ENCODE measurements around the gene RAP1A.

Gene RAP1A

DNA sequence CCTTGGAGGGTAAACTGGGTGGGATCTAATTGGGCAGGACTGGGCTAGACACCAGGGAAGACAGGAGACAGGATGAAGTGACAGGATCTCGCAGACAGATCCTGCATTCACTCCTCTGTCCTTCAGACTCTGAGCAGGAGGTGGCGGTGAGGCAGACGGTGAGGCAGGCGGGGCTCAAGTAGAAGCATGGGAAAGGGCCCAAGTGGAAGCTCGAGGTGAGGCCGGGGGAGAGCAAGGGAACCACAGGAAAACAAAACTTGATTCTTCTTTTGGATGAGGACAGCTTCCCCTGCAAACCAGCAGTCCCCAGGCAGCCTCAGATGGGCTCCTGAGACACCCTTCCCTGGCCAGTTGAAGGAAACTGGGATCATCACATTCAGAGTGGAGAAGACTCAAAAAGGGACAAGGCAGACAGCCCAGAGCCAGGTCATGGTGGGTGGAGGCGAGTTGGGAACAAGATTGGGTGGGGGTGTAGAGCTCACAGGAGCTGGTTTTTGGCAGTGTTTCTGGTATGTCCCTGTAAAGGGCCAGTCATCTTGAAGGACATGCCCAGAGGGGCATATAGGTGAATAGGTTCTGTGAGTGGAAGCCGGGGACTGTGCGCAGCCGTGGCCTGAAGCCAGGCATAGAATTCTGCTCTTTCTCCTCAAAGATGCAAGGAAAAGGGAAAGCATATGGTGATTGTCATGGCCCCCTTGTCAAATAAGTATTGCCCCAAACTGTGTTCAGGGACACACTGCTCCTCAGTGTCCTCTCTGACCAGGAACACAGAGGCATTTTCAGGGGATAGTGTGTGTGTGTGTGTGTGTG is 101.6 kb downstream of the RAP1A start:
- DNase-seq, result no peak

DNA sequence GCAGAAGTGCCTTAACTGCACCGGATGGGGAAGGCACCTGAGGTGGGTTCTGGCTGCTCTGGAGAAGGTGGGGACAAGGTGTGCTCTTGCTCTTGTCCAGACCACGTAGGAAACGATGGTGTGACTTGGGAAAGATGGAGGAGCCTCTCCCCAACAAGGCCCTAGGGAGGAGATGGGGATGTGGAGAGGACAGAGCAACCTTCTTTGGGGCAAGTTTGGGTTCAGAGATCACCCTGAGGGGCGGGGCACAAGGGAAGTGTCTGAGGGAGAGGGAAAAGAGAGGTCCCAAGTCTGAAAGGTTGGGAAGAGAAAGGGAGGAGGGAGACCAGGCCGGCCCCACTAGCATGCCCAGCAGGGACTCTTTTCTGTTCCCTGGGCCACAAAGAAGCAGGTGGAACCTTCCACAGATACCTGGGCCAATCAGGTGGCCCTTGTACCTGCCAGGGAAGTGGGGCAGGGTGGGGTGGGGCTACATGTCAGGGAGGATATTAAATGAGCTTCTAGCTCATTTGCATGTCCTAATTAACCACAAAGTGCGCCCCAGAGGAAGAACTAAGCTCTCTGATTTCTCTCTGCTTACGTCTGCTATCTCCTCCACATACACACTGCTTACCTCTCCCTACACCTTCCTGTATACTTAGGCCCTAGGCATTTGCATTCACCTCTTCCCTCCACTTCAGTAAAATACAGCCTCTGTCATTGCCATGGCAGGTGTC is 103.7 kb downstream of the RAP1A start:
- DNase-seq, result no peak

- DNase-seq, result no peak
Observed at GRCh38 chr1:111723871-111724270, 104.3 kb downstream of the RAP1A start.

DNA sequence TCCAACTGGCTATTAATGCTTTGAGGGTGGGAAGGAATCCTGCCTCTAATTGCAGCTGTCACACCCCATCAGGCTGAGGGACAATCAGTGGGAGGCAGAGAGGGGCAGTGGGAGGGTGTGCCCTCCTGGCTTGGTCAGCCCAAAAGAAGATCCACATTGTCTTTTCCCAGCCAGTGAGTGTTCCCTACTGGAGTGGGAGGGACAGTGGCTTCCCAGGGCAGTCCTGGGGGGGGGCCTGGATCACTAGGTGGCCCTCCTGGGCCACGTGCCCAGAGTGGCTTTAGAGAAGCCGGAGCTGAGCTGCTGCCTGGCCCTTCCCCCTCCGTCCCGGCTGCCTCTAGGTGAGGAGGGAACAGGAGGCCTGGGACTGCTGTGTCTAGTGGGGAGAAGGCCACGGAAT is 105.6 kb downstream of the RAP1A start:
- DNase-seq, result no peak

- no peak for DNase-seq
Observed at GRCh38 chr1:111727056-111727455, 107.5 kb downstream of the RAP1A start.

DNA sequence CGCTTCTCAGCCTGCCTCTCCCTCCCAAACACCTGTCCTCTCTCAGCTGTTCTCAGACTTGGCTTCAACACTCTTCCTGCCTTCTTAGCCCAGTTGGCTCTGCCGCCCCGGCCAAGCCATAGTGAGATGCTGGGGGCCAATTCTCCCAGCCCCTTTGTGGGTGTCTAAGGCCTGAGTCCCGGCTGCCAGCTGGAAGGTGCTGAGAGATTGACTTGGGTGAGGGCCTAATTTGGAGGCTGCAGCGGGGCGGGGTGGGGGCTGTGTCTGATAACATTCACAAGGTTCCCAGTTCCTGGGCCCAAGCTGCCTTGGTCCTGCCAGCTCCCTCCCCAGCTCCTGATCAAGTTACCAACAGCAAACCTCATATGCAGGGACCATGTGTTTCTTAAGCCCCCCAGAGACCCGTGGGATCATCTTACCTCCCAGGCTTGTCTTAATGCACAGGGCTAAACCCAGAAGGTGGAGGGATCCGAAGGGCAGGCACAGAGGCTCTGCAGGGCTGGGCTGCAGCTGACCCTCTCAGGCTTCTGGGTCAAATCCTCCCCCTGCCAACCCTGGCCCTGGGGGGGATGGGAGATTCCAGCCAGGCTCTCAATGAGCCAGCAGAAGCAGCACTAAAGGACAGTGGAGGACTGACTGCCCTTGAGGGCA is 109.8 kb downstream of the RAP1A start:
- no peak for DNase-seq

- no peak for DNase-seq
Observed at GRCh38 chr1:111729946-111730681, 110.5 kb downstream of the RAP1A start.

- no peak for DNase-seq
Observed at GRCh38 chr1:111730706-111731105, 111.1 kb downstream of the RAP1A start.

DNA sequence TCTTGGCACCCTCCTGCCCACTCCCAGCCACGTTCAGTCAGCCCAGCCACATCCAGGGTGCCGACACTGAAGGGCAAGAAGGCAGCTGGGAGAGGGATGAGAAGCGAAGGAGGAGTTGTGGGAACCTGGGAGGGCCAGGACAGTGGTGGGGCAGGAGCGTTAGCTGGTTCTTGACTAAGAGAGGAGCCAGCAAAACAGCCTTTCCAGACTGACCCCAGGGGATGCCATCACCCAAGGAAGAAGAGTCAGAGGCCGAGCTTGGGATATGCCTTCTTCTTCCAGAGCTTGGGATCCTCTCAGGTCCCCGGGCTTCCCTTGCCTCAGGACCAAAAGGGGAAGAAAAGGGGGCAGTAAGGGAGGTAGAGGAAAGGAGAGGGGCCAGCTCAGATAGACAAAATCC is 112.4 kb downstream of the RAP1A start:
- DNase-seq, result no peak

DNA sequence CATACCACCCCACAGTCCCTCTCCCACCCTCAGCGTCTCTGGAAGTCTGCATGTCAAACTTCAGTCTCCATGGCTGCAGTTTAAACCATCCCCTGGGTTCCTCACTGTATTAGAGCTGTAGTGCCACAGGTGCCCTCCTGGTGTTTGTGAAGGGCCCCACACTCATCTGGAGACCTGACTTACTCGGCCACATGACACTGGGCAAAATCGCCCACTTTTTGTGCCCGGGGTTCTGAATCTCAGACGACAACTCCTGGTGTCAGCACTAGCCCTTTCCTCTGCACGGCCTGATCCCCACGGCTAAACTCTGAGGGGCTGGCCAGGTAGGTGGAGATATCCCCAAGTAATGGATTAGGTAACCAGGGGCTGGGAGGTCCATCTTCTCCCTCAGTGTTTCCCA is 113.1 kb downstream of the RAP1A start:
- no peak for DNase-seq

- DNase-seq, result no peak
Observed at GRCh38 chr1:111733183-111733991, 113.8 kb downstream of the RAP1A start.

GRCh38 chr1:111733992-111734341 is 114.4 kb downstream of the RAP1A start:
- no peak for DNase-seq

- DNase-seq, result no peak
Observed at GRCh38 chr1:111734426-111734825, 114.8 kb downstream of the RAP1A start.

GRCh38 chr1:111734856-111735255 is 115.3 kb downstream of the RAP1A start:
- DNase-seq, result no peak

DNA sequence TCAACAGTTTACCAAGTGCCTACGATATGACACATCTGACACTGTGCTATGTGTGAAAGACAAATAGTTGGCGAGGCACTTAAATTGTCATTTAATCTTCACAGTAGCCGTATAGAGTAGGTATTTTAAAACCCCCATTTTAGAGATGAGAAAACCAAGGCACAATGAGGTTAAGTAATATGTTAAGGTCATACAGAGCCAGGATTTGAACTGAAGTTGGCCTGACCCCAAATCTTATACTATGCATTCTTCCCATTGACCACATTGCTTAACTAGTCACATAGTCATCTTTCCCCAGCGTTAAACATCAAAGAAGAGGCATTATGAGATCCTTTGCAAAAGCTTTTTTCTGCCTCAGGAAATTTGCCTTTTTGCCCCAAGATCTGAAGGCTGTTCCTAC is 115.7 kb downstream of the RAP1A start:
- DNase-seq, result no peak

DNA sequence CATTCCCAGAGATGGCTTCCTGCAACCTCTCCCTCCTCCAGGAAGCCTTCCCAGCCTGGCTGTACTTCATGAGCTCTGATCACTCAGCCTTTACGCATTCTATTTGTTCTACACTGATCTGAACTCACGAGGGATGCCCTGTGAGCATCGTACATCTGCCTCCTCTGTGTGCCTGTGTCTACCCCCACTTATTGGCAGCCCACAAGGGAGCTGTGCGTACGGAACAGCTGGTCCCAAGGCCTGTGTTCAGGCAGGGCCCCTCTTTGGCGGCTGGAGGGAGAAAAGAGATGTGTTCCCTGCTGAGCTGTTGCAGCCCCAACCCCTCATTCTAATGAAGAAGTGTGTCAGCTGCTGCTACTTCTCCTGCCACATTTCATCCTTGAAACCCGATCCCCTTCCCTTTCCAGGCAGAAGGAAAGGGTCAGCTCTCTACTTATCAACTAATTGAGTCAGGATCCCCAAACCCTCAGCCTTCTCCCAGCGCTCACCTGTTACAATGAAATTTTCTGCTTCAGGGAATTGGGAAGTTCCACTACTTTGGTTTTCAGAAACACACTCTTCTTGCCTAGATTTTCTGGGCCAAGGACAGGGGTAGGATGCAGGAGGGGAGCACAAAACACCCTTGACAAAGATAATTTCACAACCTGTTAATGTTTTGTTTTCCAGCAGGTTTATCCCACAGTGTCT is 116.4 kb downstream of the RAP1A start:
- no peak for DNase-seq

- no peak for DNase-seq
Observed at GRCh38 chr1:111736548-111737215, 117.1 kb downstream of the RAP1A start.

GRCh38 chr1:111737216-111738132 is 117.9 kb downstream of the RAP1A start:
- DNase-seq, result no peak

- no peak for DNase-seq
Observed at GRCh38 chr1:111738133-111738435, 118.5 kb downstream of the RAP1A start.

Measured in cerebellar nuclear complex (tissue), 1 donor.